Heart right ventricle (tissue), 16 donors: Measurements from ENCODE around the gene TRMT112. TPM values are rescaled to one million over a fixed set of nuclear protein-coding genes. Genes with fewer than 3 reads are reported as not detected.

ENCODE experiments used
- ATAC-seq, 8 donors: fragments of 200-7000 bp; cut with Tn5 transposase; one replicate each; pipeline ENCODE4 v1.9.1; 2020; ENCODE audit warnings: mild to moderate bottlenecking in 8 of 8, moderate library complexity in 8 of 8, moderate number of reproducible peaks in 1 of 8
- DNase-seq, 2 donors: peaks; one replicate each; pipeline ENCODE4 v3.0.0-alpha.2; 2020
- H3K27ac ChIP-seq, 10 donors: fragments of 200-600 bp; sonication (generic) in 2 of 10; one replicate each; pipeline versions ENCODE4 v1.5.0 to v1.8.0; 2020 to 2022; ENCODE audit warnings: mild to moderate bottlenecking in 3 of 10
- H3K27me3 ChIP-seq, 7 donors: fragments of 200-600 bp; one replicate each; pipeline ENCODE4 v1.8.0; 2021 to 2022; ENCODE audit warnings: mild to moderate bottlenecking in 2 of 7
- H3K36me3 ChIP-seq, 9 donors: fragments of 200-600 bp; sonication (generic) in 1 of 9; one replicate each; pipeline versions ENCODE4 v1.5.0 to v1.8.0; 2020 to 2022; ENCODE audit warnings: mild to moderate bottlenecking in 2 of 9
- H3K4me1 ChIP-seq, 9 donors: fragments of 200-600 bp; sonication (generic) in 1 of 9; one replicate each; pipeline versions ENCODE4 v1.5.0 to v1.8.0; 2020 to 2022; ENCODE audit warnings: mild to moderate bottlenecking in 4 of 9
- H3K4me3 ChIP-seq, 10 donors: fragments of 200-600 bp; sonication (generic) in 2 of 10; one replicate each; pipeline versions ENCODE4 v1.5.0 to v1.8.0; 2020 to 2022; ENCODE audit warnings: mild to moderate bottlenecking in 7 of 10, moderate library complexity in 2 of 10
- H3K9me3 ChIP-seq, 11 donors: fragments of 200-600 bp in 10 of 11; sonication (generic) in 2 of 11; one replicate each; pipeline versions ENCODE4 v1.5.0 to v1.8.0; 2013 to 2022; ENCODE audit warnings: mild to moderate bottlenecking in 2 of 11, control low read depth in 1 of 11, moderate library complexity in 1 of 11
- CTCF ChIP-seq, 9 donors: fragments of 200-600 bp; sonication (generic) in 2 of 9; IDR thresholded peaks; one replicate each; pipeline versions ENCODE4 v1.5.0 to v1.8.0; 2021 to 2022; ENCODE audit warnings: antibody characterized with exemption in 9 of 9, mild to moderate bottlenecking in 5 of 9, moderate library complexity in 1 of 9
- WGBS, 2 donors: extraction: QIAGEN DNeasy Blood & Tissue Kit; methylation state at CpG; one replicate each; pipeline ENCODE4 v1.1.7; 2013; ENCODE audit warnings: inconsistent platforms in 1 of 2; 5-methylcytosine and 5-hydroxymethylcytosine counted together
- intact Hi-C, 10 donors: fragments of 100-400 bp; cut with DNase I; formaldehyde crosslinking; loops; one replicate each; pipeline versions ENCODE4 v1.11.1 to v1.14.2; 2022
- polyA plus RNA-seq, 2 donors: library from polyadenylated mRNA; stranded (reverse); fragments of 200-250 nt; gene quantifications; one replicate each; pipeline ENCODE4 v1.2.3, GENCODE V29; 2013
- total RNA-seq, 10 donors: library from RNA; stranded (reverse); fragmentation: NEBNext Ultra II Directional in 3 of 10; extraction: Animal tissue kit (Norgen Biotek cat#: 25700) in 3 of 10; gene quantifications; one replicate each; pipeline versions ENCODE4 v1.2.1 to v1.2.4, GENCODE V29; 2021 to 2023
- donor health status: Arrhythmogenic right ventricular cardiomyopathy.
- donor health status: ischemic (EF 13 %, LVEDD 7.1; RV severe dilation, severe dysfunction).
- donor health status: healthy with polysubstance abuse.
- donor health status: DM: no; HTN: yes; CAD: no.
- donor health status: DM: no; HTN: no; CAD: no.
- donor health status: ischemic (EF 25% LVEDD 6.9; RV normal size, moderate dysfunction).
- donor health status: ischemic (EF 25% LVEDD 5.7; RV mildly dilated, moderate dysfunction).
- donor health status: healthy.
- donor health status: DM: yes; HTN: yes; CAD: no.
- donor health status: Ischemic cardiomyopathy.
- donor health status: ischemic (EF 35%, LVEDD 5.7; RV mildly dilated, moderate dysfunction).
- donor health status: nonischemic (EF 11% LVEDD 7.7; RV severe dilation, severe dysfunction).
- donor health status: DM: yes; HTN: yes; CAD: no.
- donor health status: PGD.
- donor health status: ischemic (EF 29% LVEDD 5.4; RV normal size, mild dysfunction).
- donor health status: nonischemic (EF 23%, LVEDD 6.1; RV moderate dilation, normal function).

Gene TRMT112
- total and polyA plus RNA-seq, 12 donors = 68.7 to 208 (median 92.2) TPM

- DNase-seq = no peak
- Histone ChIP-seq H3K4me3 (no peak overlapping the region), H3K27ac (peak overlapping the region in 7 of 10 donors; percentile 12 to 61 (median 48)), H3K36me3 (peaks cover 0 to 56% (median 0%) of the 10 kb centered on the region in 9 donors), H3K4me1 (peaks cover 14 to 49% (median 31%) of the 10 kb centered on the region in 9 donors), H3K9me3 (no peaks in the 10 kb centered on the region), H3K27me3 (no peaks in the 10 kb centered on the region)
- intact Hi-C loops = no loop called here
- no peak for ATAC-seq
- no peak for TF ChIP-seq CTCF (IDR thresholded peaks at IDR 0.05)
- 96 to 97% methylated on average over 22 of the region's 22 CpGs for WGBS, 2 donors
Observed at GRCh38 chr11:64281957-64282770, 35.2 kb downstream of the TRMT112 start.

- Histone ChIP-seq H3K4me3 (no peak overlapping the region), H3K9me3 (no peaks in the 10 kb centered on the region), H3K4me1 (peaks cover under 1 to 36% (median 15%) of the 10 kb centered on the region in 9 donors), H3K27ac (no peak overlapping the region), H3K36me3 (peaks cover 0 to 78% (median 4%) of the 10 kb centered on the region in 9 donors), H3K27me3 (no peaks in the 10 kb centered on the region)
- no peak for ATAC-seq
- TF ChIP-seq CTCF (IDR thresholded peaks at IDR 0.05) = no peak
- 85 to 89% methylated on average over 8 of the region's 8 CpGs for WGBS, 2 donors
- intact Hi-C loops = no loop called here
- DNase-seq = no peak
Observed at GRCh38 chr11:64278576-64279190, 38.7 kb downstream of the TRMT112 start.

- ATAC-seq (no peak), DNase-seq (no peak)
- intact Hi-C loops = no loop called here
- Histone ChIP-seq H3K27ac (no peak overlapping the region), H3K9me3 (no peaks in the 10 kb centered on the region), H3K27me3 (no peaks in the 10 kb centered on the region), H3K36me3 (peaks cover 0 to 60% (median 4%) of the 10 kb centered on the region in 9 donors), H3K4me3 (no peak overlapping the region), H3K4me1 (peaks cover 0 to 34% (median 13%) of the 10 kb centered on the region in 9 donors)
- 82 to 85% methylated on average over 17 of the region's 17 CpGs for WGBS, 2 donors
- TF ChIP-seq CTCF (IDR thresholded peaks at IDR 0.05) = no peak
Observed at GRCh38 chr11:64276653-64277431, 40.5 kb downstream of the TRMT112 start.

- 85 to 90% methylated on average over 2 of the region's 2 CpGs for WGBS, 2 donors
- no peak for TF ChIP-seq CTCF (IDR thresholded peaks at IDR 0.05)
Observed at GRCh38 chr11:64275841-64276240, 41.5 kb downstream of the TRMT112 start.

More at GRCh38 chr11:64275841-64276240, 41.5 kb downstream of the TRMT112 start:
- H3K36me3 ChIP-seq = peaks cover 0 to 50% (median 4%) of the 10 kb centered on the region in 9 donors
- ATAC-seq (no peak), DNase-seq (no peak)
- H3K4me3 ChIP-seq = no peak overlapping the region
- no peak overlapping the region for H3K27ac ChIP-seq
- intact Hi-C loops = no loop called here
- H3K27me3 ChIP-seq = no peaks in the 10 kb centered on the region
- peaks cover 0 to 29% (median 15%) of the 10 kb centered on the region in 9 donors for H3K4me1 ChIP-seq
- H3K9me3 ChIP-seq = no peaks in the 10 kb centered on the region
